K562 (cell line): ENCODE data around the gene NAV2. TPM values are rescaled to one million over a fixed set of nuclear protein-coding genes. Genes with fewer than 3 reads are reported as not detected.

Experiments used
- ATAC-seq: fragments of 200-7000 bp; cut with Tn5 transposase; 3 replicates; pipeline ENCODE4 v1.9.1; 2020; ENCODE audit warnings: moderate library complexity
- BruUV-seq: library from RNA; stranded (reverse); fragments of 400-500 nt; replicated peaks from 2 replicates; lab custom pipeline; 2021; lab: Mats Ljungman, UMichigan
- CTCF ChIA-PET: fragments of 300-600 bp; formaldehyde crosslinking; extraction: SDS; loops from one replicate; lab custom pipeline; 2021; ENCODE audit warnings: low intra/inter-chr PET ratio; lab: Yijun Ruan, JAX
- POLR2A ChIA-PET: fragments of 300-600, 350-650 bp; sonication (Branson Sonifier 250); formaldehyde crosslinking; extraction: SDS; loops from one replicate; lab custom pipeline; 2021; ENCODE audit warnings: antibody characterized with exemption, inconsistent platforms; lab: Yijun Ruan, JAX
- DNase-seq, 4 experiments: peaks; one replicate each; pipeline versions ENCODE4 v3.0.0 to v3.0.0-alpha.2; 2011 to 2018; ENCODE audit warnings: low spot score in 3 of 4, mixed read lengths in 3 of 4; ENCODE audit errors: extremely low read depth in 1 of 4
- FAIRE-seq: peaks from 2 replicates; lab custom pipeline; 2011; peaks lifted over from hg19 to GRCh38; lab: Jason Lieb, UNC
- H2AFZ ChIP-seq: 2 replicates; pipeline ENCODE4 v1.6.0; 2011; ENCODE audit warnings: low read depth, low read length, control low read depth, inconsistent platforms
- H3K27ac ChIP-seq: fragments of 200-600 bp; 3 replicates; pipeline ENCODE4 v1.8.0; 2011; ENCODE audit warnings: low read depth, mild to moderate bottlenecking, control low read depth, inconsistent platforms, low read length, moderate library complexity, mixed read lengths; ENCODE audit errors: extremely low read depth
- H3K27me3 ChIP-seq, 2 experiments: fragments of 300-600 bp in 1 of 2; 2 replicates in 1 of 2; 3 replicates in 1 of 2; pipeline versions ENCODE4 v1.6.0 to v1.8.0; 2011; ENCODE audit warnings: inconsistent platforms in 2 of 2, low read length in 2 of 2, mild to moderate bottlenecking in 1 of 2, mixed read lengths in 1 of 2, moderate library complexity in 1 of 2; ENCODE audit not compliant: control insufficient read depth in 2 of 2, insufficient read depth in 2 of 2
- H3K36me3 ChIP-seq: fragments of 300-600 bp; 3 replicates; pipeline ENCODE4 v1.8.0; 2011; ENCODE audit warnings: mild to moderate bottlenecking, low read length, inconsistent platforms; ENCODE audit not compliant: control insufficient read depth, insufficient read depth
- H3K4me1 ChIP-seq, 2 experiments: fragments of 200-600 bp in 1 of 2; replicated peaks in 1 of 2; 2 replicates in 1 of 2; 3 replicates in 1 of 2; pipeline versions ENCODE4 v1.5.1 to v1.8.0; 2011; ENCODE audit warnings: inconsistent platforms in 2 of 2, low read length in 2 of 2, mild to moderate bottlenecking in 1 of 2, mixed read lengths in 1 of 2, moderate library complexity in 1 of 2; ENCODE audit not compliant: control insufficient read depth in 2 of 2, insufficient read depth in 2 of 2
- H3K4me2 ChIP-seq: 2 replicates; pipeline ENCODE4 v1.6.1; 2011; ENCODE audit warnings: low read length, control low read depth, inconsistent platforms, mixed read lengths; ENCODE audit not compliant: insufficient read depth
- H3K4me3 ChIP-seq: fragments of 200-600 bp; sonication (generic), shearing (Covaris generic); 2 replicates; pipeline ENCODE4 v1.5.1; 2016; ENCODE audit warnings: control low read depth, inconsistent platforms
- H3K79me2 ChIP-seq: fragments of 200-600 bp; 3 replicates; pipeline ENCODE4 v1.8.0; 2011; ENCODE audit warnings: low read length, inconsistent platforms; ENCODE audit not compliant: control insufficient read depth, insufficient read depth
- H3K9ac ChIP-seq, 2 experiments: 2 replicates each; pipeline versions ENCODE4 v1.6.0 to v1.6.1; 2011; ENCODE audit warnings: low read depth in 2 of 2, low read length in 2 of 2, control low read depth in 1 of 2, inconsistent platforms in 1 of 2, mild to moderate bottlenecking in 1 of 2, mixed read lengths in 1 of 2; ENCODE audit not compliant: insufficient read depth in 1 of 2
- H3K9me1 ChIP-seq: one replicate; pipeline ENCODE4 v1.6.0; 2011; ENCODE audit warnings: inconsistent platforms, mild to moderate bottlenecking, low read length, moderate library complexity; ENCODE audit not compliant: control insufficient read depth, insufficient read depth
- H3K9me3 ChIP-seq: replicated peaks from 2 replicates; pipeline ENCODE4 v1.5.1; 2011; ENCODE audit warnings: low read depth, low read length, inconsistent platforms; ENCODE audit not compliant: control insufficient read depth, insufficient read depth
- H4K20me1 ChIP-seq: replicated peaks from 2 replicates; pipeline ENCODE4 v1.6.1; 2011; ENCODE audit warnings: low read length, inconsistent platforms, mixed read lengths; ENCODE audit not compliant: control insufficient read depth, insufficient read depth
- COPS2 ChIP-seq: fragments of 450-650 bp; conservative IDR thresholded peaks from 2 replicates; pipeline ENCODE4 v1.6.1; 2016; ENCODE audit warnings: mild to moderate bottlenecking, moderate library complexity
- IRF2 ChIP-seq: sonication (generic); formaldehyde crosslinking; IDR thresholded peaks from 2 replicates; pipeline ENCODE4 v1.8.1; 2022; ENCODE audit warnings: mild to moderate bottlenecking, missing genetic modification reagents
- PBX2 ChIP-seq, 2 experiments: IDR thresholded peaks in 1 of 2; conservative IDR thresholded peaks in 1 of 2; 2 replicates each; pipeline ENCODE4 v1.6.1; 2016; ENCODE audit warnings: low read depth in 2 of 2, mild to moderate bottlenecking in 1 of 2, missing compliant biosample characterization in 1 of 2, missing genetic modification characterization in 1 of 2, moderate library complexity in 1 of 2
- RCOR1 ChIP-seq, 2 experiments: IDR thresholded peaks; 2 replicates each; pipeline ENCODE4 v1.6.1; 2012; ENCODE audit warnings: low read depth in 2 of 2, low read length in 2 of 2, borderline replicate concordance in 1 of 2, improper control_type of control experiment in 1 of 2
- RFX7 ChIP-seq: fragments of 250-450 bp; sonication (Bioruptor Pico); IDR thresholded peaks from 2 replicates; pipeline ENCODE4 v1.5.1; 2021; ENCODE audit warnings: mild to moderate bottlenecking
- RHOXF2B ChIP-seq: fragments of 250-450 bp; sonication (Bioruptor Pico); conservative IDR thresholded peaks from 2 replicates; pipeline ENCODE4 v1.5.1; 2021
- STAT5A ChIP-seq: IDR thresholded peaks from 2 replicates; pipeline ENCODE4 v1.6.1; 2012; ENCODE audit warnings: low read length, inconsistent platforms, borderline replicate concordance
- TFAM ChIP-seq: fragments of 250-450 bp; sonication (Bioruptor Pico); conservative IDR thresholded peaks from 2 replicates; pipeline ENCODE4 v1.5.0; 2021; ENCODE audit warnings: mild to moderate bottlenecking, moderate library complexity
- ZBTB12 ChIP-seq: fragments of 250-450 bp; sonication (Bioruptor Pico); IDR thresholded peaks from 2 replicates; pipeline ENCODE4 v1.4.0; 2020
- ZNF23 ChIP-seq: fragments of 250-450 bp; sonication (Bioruptor Pico); IDR thresholded peaks from 2 replicates; pipeline ENCODE4 v1.4.0; 2020; ENCODE audit warnings: mild to moderate bottlenecking
- ZNF253 ChIP-seq: fragments of 250-450 bp; sonication (Bioruptor Pico); conservative IDR thresholded peaks from 2 replicates; pipeline ENCODE4 v1.6.1; 2021; ENCODE audit warnings: mild to moderate bottlenecking
- ZNF561 ChIP-seq: fragments of 450-650 bp; formaldehyde crosslinking; conservative IDR thresholded peaks from 2 replicates; pipeline ENCODE4 v1.4.0; 2020; ENCODE audit warnings: mild to moderate bottlenecking, moderate library complexity
- ZNF639 ChIP-seq, 2 experiments: fragments of 200-800 bp in 1 of 2; sonication (Bioruptor generic) in 1 of 2; sonication (generic) in 1 of 2; formaldehyde crosslinking in 1 of 2; IDR thresholded peaks in 1 of 2; conservative IDR thresholded peaks in 1 of 2; 2 replicates each; pipeline versions ENCODE4 v1.5.0 to v1.6.1; 2016 to 2020; ENCODE audit warnings: missing compliant biosample characterization in 1 of 2, missing genetic modification characterization in 1 of 2, missing genetic modification reagents in 1 of 2
- WGBS: fragments of 100-300 bp; shearing (Covaris generic); methylation state at CpG from one replicate; pipeline ENCODE4 v1.1.6; 2016; ENCODE audit warnings: low coverage, mixed read lengths; ENCODE audit not compliant: insufficient coverage; ENCODE audit errors: missing lambda C conversion rate; 5-methylcytosine and 5-hydroxymethylcytosine counted together
- in situ Hi-C: fragments of 300-500 bp; cut with MboI; formaldehyde crosslinking; loops from 4 replicates; pipeline ENCODE4 v1.15.0; 2018; ENCODE audit warnings: inconsistent platforms, mixed read lengths
- intact Hi-C: fragments of 100-400 bp; cut with micrococcal nuclease; formaldehyde crosslinking; loops from 2 replicates; pipeline ENCODE4 v1.14.2; 2022
- polyA plus RNA-seq, 8 experiments: library from polyadenylated mRNA; depleted of rRNA in 4 of 8; stranded (reverse) in 5 of 8; unstranded in 3 of 8; fragments of >200 nt; fragmentation: Nextera tagmentation in 2 of 8; fragmentation: Illumina TruSeq in 1 of 8; extraction: Ambion mirVana in 2 of 8; extraction: Trizol in 1 of 8; gene quantifications; 2 replicates each; pipeline versions ENCODE4 v1.2.1 to v1.2.3, GENCODE V29; 2011 to 2014; ENCODE audit warnings: inconsistent platforms in 1 of 8, missing spikeins in 1 of 8
- total RNA-seq, 7 experiments: library from RNA; depleted of rRNA in 6 of 7; stranded (reverse); fragments of >200 nt in 6 of 7; fragmentation: Illumina TruSeq in 2 of 7; extraction: Trizol in 2 of 7; gene quantifications; 2 replicates each; pipeline versions ENCODE4 v1.2.1 to v1.2.3, GENCODE V29; 2011 to 2021; ENCODE audit warnings: low replicate concordance in 1 of 7
- TF ChIP-seq, protein P1 (sequence below), 3 experiments: fragments of 200-800 bp in 1 of 3; sonication (Bioruptor generic) in 1 of 3; sonication (generic) in 1 of 3; formaldehyde crosslinking in 1 of 3; IDR thresholded peaks; 2 replicates each; pipeline versions ENCODE4 v1.6.1 to v1.8.0; 2016 to 2022; ENCODE audit warnings: mild to moderate bottlenecking in 2 of 3, missing compliant biosample characterization in 2 of 3, missing genetic modification characterization in 2 of 3, missing genetic modification reagents in 1 of 3
- TF ChIP-seq, protein P2 (sequence below): sonication (generic); formaldehyde crosslinking; IDR thresholded peaks from 2 replicates; pipeline ENCODE4 v1.8.1; 2023; ENCODE audit warnings: mild to moderate bottlenecking, missing genetic modification reagents, moderate library complexity

The NAV2 gene
- total and polyA plus RNA-seq, 9 of the 15 experiments (the other 6 are each of a cell fraction or from before 2014, with no cell fraction given): 0.03 to 0.35 (median 0.05) TPM

- FAIRE-seq (no peak), ATAC-seq (no peak), DNase-seq (peak in 1 of 4 experiments; percentile 12)
- Histone ChIP-seq H3K79me2 (no peaks in the 10 kb centered on the region), H4K20me1 (no peaks in the 10 kb centered on the region), H3K4me2 (no peak overlapping the region), H3K4me3 (no peak overlapping the region), H3K27ac (no peak overlapping the region), H3K4me1 (no peaks in the 10 kb centered on the region; a peak in 1 of 5 replicates), H3K9me3 (no peaks in the 10 kb centered on the region), H3K9me1 (no peaks in the 10 kb centered on the region), H2AFZ (no peak overlapping the region), H3K27me3 (peaks cover 8 to 22% of the 10 kb centered on the region in 2 experiments; a peak in 3 of 5 replicates), H3K9ac (no peak overlapping the region), H3K36me3 (no peaks in the 10 kb centered on the region)
- POLR2A ChIA-PET: no interaction called here
- BruUV-seq: no TSS peak
- in situ Hi-C loops (no loop called here), intact Hi-C loops (no loop called here)
- WGBS: 0% methylated on average over 13 of the region's 48 CpGs
- CTCF ChIA-PET: no interaction called here
- TF ChIP-seq ZNF23 (CRISPR knock-in tag): no peak
- TF ChIP-seq, protein P1, sequence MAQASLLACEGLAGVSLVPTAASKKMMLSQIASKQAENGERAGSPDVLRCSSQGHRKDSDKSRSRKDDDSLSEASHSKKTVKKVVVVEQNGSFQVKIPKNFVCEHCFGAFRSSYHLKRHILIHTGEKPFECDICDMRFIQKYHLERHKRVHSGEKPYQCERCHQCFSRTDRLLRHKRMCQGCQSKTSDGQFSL (CRISPR knock-in tag; IDR thresholded peaks at IDR 0.05): no peak
- TF ChIP-seq, protein P1 (tag; IDR thresholded peaks at IDR 0.05): no peak
- no peak for TF ChIP-seq RHOXF2B (CRISPR knock-in tag)
- TF ChIP-seq, protein P2, sequence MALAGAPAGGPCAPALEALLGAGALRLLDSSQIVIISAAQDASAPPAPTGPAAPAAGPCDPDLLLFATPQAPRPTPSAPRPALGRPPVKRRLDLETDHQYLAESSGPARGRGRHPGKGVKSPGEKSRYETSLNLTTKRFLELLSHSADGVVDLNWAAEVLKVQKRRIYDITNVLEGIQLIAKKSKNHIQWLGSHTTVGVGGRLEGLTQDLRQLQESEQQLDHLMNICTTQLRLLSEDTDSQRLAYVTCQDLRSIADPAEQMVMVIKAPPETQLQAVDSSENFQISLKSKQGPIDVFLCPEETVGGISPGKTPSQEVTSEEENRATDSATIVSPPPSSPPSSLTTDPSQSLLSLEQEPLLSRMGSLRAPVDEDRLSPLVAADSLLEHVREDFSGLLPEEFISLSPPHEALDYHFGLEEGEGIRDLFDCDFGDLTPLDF (CRISPR knock-in tag): no peak
- no peak for TF ChIP-seq RFX7 (CRISPR knock-in tag)
- TF ChIP-seq ZNF639 (CRISPR knock-in tag; conservative IDR thresholded peaks at IDR 0.05 in 1 of 2, IDR thresholded peaks at IDR 0.05 in 1 of 2): no peak
- no peak for TF ChIP-seq IRF2 (CRISPR knock-in tag)
- no peak for TF ChIP-seq ZBTB12 (CRISPR knock-in tag)
- TF ChIP-seq COPS2: no peak
- no peak for TF ChIP-seq ZNF561 (CRISPR knock-in tag)
- TF ChIP-seq RCOR1 (IDR thresholded peaks at IDR 0.05; ENCODE audit: borderline replicate concordance in 1 of 2, low read depth in 2 of 2, low read length in 2 of 2): no peak
- TF ChIP-seq STAT5A: no peak
- no peak for TF ChIP-seq TFAM (CRISPR knock-in tag)
- TF ChIP-seq PBX2 (CRISPR knock-in tag; IDR thresholded peaks at IDR 0.05; ENCODE audit: low read depth): no peak
- no peak for TF ChIP-seq PBX2 (tag; conservative IDR thresholded peaks at IDR 0.05; ENCODE audit: low read depth)
- no peak for TF ChIP-seq ZNF253 (CRISPR knock-in tag)
These were observed 64.4 kb downstream of the NAV2 start for GRCh38 chr11:19777039-19777376.
